ENCODE data around the gene MCIDAS. TPM values are rescaled to one million over a fixed set of nuclear protein-coding genes. Genes with fewer than 3 reads are reported as not detected.
A peak's percentile ranks its signal among the peaks of the same experiment; 100 is the strongest.

MCIDAS gene
- polyA plus RNA-seq, 3 donors, result not detected

DNA sequence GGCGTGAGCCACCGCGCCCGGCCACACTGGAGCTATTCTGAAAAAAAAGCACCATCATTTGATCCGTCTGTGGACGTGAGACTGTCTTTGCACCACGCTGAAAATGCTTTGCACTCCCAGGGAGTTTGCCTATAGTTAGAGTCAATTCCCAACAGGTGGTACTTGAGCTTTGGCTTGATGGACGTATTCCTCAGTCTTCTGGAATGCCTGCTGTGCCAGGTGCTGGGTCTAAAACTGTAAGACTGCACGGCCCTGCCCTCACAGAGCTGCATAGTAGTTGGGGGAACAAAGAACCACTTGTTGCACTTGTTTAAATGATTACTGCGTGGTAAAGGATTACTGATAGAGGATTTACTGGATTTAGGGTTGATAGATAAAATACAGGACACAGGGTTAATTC lies 9.7 kb upstream of the MCIDAS start:
- peaks cover 5 to 11% of the 10 kb centered on the region in 2 donors for H3K9me3 ChIP-seq (replicated peaks in 1 of 2; ENCODE audit: control insufficient read depth in 1 of 2, insufficient read depth in 1 of 2, low read length in 2 of 2)
- no peak overlapping the region for H3K27ac ChIP-seq (ENCODE audit: low read depth in 1 of 2, low read length in 2 of 2)
- no peaks in the 10 kb centered on the region for H3K36me3 ChIP-seq (replicated peaks in 1 of 2; ENCODE audit: control insufficient read depth in 1 of 2, insufficient read depth in 2 of 2, low read length in 2 of 2)
- H3K4me3 Mint-ChIP-seq, result peak overlapping the region in 1 of 2 donors; percentile 63
- H3K27me3 ChIP-seq (ENCODE audit: control insufficient read depth in 2 of 2, insufficient read depth in 2 of 2, low read length in 2 of 2), result peaks cover 44 to 91% of the 10 kb centered on the region in 2 donors
- H3K27ac Mint-ChIP-seq, result no peak overlapping the region
- H3K36me3 Mint-ChIP-seq, result peaks cover 4 to 8% of the 10 kb centered on the region in 2 donors
- TF ChIP-seq, protein P1, sequence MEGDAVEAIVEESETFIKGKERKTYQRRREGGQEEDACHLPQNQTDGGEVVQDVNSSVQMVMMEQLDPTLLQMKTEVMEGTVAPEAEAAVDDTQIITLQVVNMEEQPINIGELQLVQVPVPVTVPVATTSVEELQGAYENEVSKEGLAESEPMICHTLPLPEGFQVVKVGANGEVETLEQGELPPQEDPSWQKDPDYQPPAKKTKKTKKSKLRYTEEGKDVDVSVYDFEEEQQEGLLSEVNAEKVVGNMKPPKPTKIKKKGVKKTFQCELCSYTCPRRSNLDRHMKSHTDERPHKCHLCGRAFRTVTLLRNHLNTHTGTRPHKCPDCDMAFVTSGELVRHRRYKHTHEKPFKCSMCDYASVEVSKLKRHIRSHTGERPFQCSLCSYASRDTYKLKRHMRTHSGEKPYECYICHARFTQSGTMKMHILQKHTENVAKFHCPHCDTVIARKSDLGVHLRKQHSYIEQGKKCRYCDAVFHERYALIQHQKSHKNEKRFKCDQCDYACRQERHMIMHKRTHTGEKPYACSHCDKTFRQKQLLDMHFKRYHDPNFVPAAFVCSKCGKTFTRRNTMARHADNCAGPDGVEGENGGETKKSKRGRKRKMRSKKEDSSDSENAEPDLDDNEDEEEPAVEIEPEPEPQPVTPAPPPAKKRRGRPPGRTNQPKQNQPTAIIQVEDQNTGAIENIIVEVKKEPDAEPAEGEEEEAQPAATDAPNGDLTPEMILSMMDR (IDR thresholded peaks at IDR 0.05), result no peak
- WGBS (ENCODE audit: insufficient coverage), result 84% methylated on average over 10 of the region's 10 CpGs
- no peaks in the 10 kb centered on the region for H3K79me2 ChIP-seq (ENCODE audit: insufficient read depth, low read length)
- H3K4me1 Mint-ChIP-seq, result peaks cover 17% of the 10 kb centered on the region
- H3K4me2 ChIP-seq (replicated peaks; ENCODE audit: extremely low read depth, low read length, poor library complexity, severe bottlenecking), result no peak overlapping the region
- no peak overlapping the region for H3K4me3 ChIP-seq (replicated peaks in 1 of 3; ENCODE audit: low read depth in 2 of 3, low read length in 3 of 3)
- DNase-seq, result no peak
- H2AFZ ChIP-seq (ENCODE audit: insufficient read depth, low read depth, low read length, poor library complexity, severe bottlenecking), result no peak overlapping the region
- intact Hi-C loops (cut with micrococcal nuclease), result no loop called here
- peaks cover 0 to 23% (median 10%) of the 10 kb centered on the region in 7 donors for H3K9me3 Mint-ChIP-seq
- peaks cover 22 to 27% of the 10 kb centered on the region in 2 donors for H3K4me1 ChIP-seq (ENCODE audit: control insufficient read depth in 1 of 2, insufficient read depth in 2 of 2, low read length in 2 of 2)
- H3K27me3 Mint-ChIP-seq (ENCODE audit: low read depth in 3 of 3), result peaks cover 74 to 88% (median 79%) of the 10 kb centered on the region in 3 donors
- no peaks in the 10 kb centered on the region for H4K20me1 ChIP-seq (ENCODE audit: insufficient read depth, low read length)
- no peak overlapping the region for H3K9ac ChIP-seq (ENCODE audit: insufficient read depth, low read length, poor library complexity, severe bottlenecking)

DNA sequence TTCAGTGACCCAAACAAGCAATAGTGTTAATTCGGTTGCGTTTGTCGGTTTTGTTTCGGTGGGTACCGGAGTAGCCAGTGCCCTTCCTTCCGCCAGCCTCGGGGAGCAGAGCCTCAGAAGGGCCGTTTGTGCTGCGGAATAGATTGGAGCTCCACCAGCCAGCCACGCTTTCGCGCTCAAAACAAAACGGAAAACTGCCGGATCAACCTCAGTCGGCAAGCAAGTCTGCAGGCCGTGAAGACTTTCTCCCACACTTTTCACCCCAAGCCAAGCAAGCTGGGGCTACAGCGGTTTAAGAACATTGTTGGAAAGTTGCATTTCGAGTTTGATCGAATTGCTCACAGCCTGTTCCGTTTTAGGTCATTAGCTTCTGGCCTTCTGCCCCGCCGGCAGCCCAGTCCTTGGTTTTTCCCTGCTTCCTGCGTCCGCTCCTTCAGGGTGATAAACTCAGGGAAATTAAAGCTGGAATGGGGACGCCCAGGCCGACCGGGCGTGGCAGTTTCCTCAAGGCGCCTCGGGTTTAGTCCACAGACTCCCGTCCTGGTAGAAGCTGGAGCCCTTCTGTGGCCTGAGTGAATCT lies 7.1 kb upstream of the MCIDAS start:
- peaks cover 5 to 28% of the 10 kb centered on the region in 2 donors for H3K9me3 ChIP-seq (replicated peaks in 1 of 2; ENCODE audit: control insufficient read depth in 1 of 2, insufficient read depth in 1 of 2, low read length in 2 of 2)
- peak overlapping the region; percentile 95 for H3K4me2 ChIP-seq (replicated peaks; ENCODE audit: extremely low read depth, low read length, poor library complexity, severe bottlenecking)
- H3K79me2 ChIP-seq (ENCODE audit: insufficient read depth, low read length), result no peaks in the 10 kb centered on the region
- H3K9ac ChIP-seq (ENCODE audit: insufficient read depth, low read length, poor library complexity, severe bottlenecking), result no peak overlapping the region
- peak overlapping the region; percentile 81 for H2AFZ ChIP-seq (ENCODE audit: insufficient read depth, low read depth, low read length, poor library complexity, severe bottlenecking)
- peak overlapping the region in 1 of 3 experiments; percentile 79 for H3K4me3 ChIP-seq (replicated peaks in 1 of 3; ENCODE audit: low read depth in 2 of 3, low read length in 3 of 3)
- Mint-ChIP-seq H3K9me3 (peaks cover 0 to 36% (median 16%) of the 10 kb centered on the region in 7 donors), H3K4me1 (peaks cover 28% of the 10 kb centered on the region), H3K27ac (peak overlapping the region in 1 of 7 donors; percentile 20), H3K27me3 (ENCODE audit: low read depth in 3 of 3) (peaks cover 85 to 94% (median 92%) of the 10 kb centered on the region in 3 donors), H3K36me3 (peaks cover 4 to 8% of the 10 kb centered on the region in 2 donors), H3K4me3 (peak overlapping the region; percentile 80 to 94)
- no peak overlapping the region for H3K27ac ChIP-seq (ENCODE audit: low read depth in 1 of 2, low read length in 2 of 2)
- peaks cover 28 to 37% of the 10 kb centered on the region in 2 donors for H3K4me1 ChIP-seq (ENCODE audit: control insufficient read depth in 1 of 2, insufficient read depth in 2 of 2, low read length in 2 of 2)
- WGBS (ENCODE audit: insufficient coverage), result 14% methylated on average over 30 of the region's 31 CpGs
- TF ChIP-seq, protein P1 (IDR thresholded peaks at IDR 0.05), result no peak
- no peaks in the 10 kb centered on the region for H3K36me3 ChIP-seq (replicated peaks in 1 of 2; ENCODE audit: control insufficient read depth in 1 of 2, insufficient read depth in 2 of 2, low read length in 2 of 2)
- intact Hi-C loops (cut with micrococcal nuclease), result no loop called here
- H3K27me3 ChIP-seq (ENCODE audit: control insufficient read depth in 2 of 2, insufficient read depth in 2 of 2, low read length in 2 of 2), result peaks cover 64 to 97% of the 10 kb centered on the region in 2 donors
- no peaks in the 10 kb centered on the region for H4K20me1 ChIP-seq (ENCODE audit: insufficient read depth, low read length)
- DNase-seq, result no peak
